Activated B cell treated with CpG ODN at 0.5 μM for 24 hours (primary cell): ENCODE measurements around the gene PKN1. TPM values are rescaled to one million over a fixed set of nuclear protein-coding genes. Genes with fewer than 3 reads are reported as not detected.
"Not testable (repeated sequence)": the region's sequence is repeated elsewhere in the genome, so short reads cannot be mapped to it uniquely, and the experiment has no call there.

Source experiments
- ATAC-seq: fragments of 200-7000 bp; cut with Tn5 transposase; one replicate; pipeline ENCODE4 v1.10.0; 2021; ENCODE audit warnings: low read depth, mild to moderate bottlenecking, moderate library complexity
- CTCF ChIA-PET: fragments of 350-600 bp; sonication (Branson Sonifier 250); formaldehyde crosslinking; loops from one replicate; lab custom pipeline; 2021; ENCODE audit warnings: antibody characterized with exemption; lab: Charles Lee
- POLR2A ChIA-PET: fragments of 350-600 bp; sonication (Branson Sonifier 250); formaldehyde crosslinking; loops from one replicate; lab custom pipeline; 2021; ENCODE audit warnings: antibody characterized with exemption; lab: Charles Lee
- DNase-seq: peaks from one replicate; pipeline ENCODE4 v3.0.0; 2022
- H3K27ac Mint-ChIP-seq: one replicate; pipeline ENCODE4 v1.8.0; 2020; ENCODE audit warnings: mixed read lengths
- H3K27me3 Mint-ChIP-seq: one replicate; pipeline ENCODE4 v1.8.0; 2021; ENCODE audit warnings: mixed read lengths
- H3K36me3 Mint-ChIP-seq: one replicate; pipeline ENCODE4 v1.8.0; 2021; ENCODE audit warnings: low read depth, mixed read lengths
- H3K4me1 Mint-ChIP-seq: one replicate; pipeline ENCODE4 v1.8.0; 2021; ENCODE audit warnings: mixed read lengths
- H3K4me3 Mint-ChIP-seq: one replicate; pipeline ENCODE4 v1.8.0; 2020; ENCODE audit warnings: mild to moderate bottlenecking, mixed read lengths
- H3K9me3 Mint-ChIP-seq: one replicate; pipeline ENCODE4 v1.8.0; 2020; ENCODE audit warnings: mixed read lengths
- intact Hi-C: fragments of 100-400 bp; cut with micrococcal nuclease; formaldehyde crosslinking; loops from one replicate; pipeline ENCODE4 v1.15.1; 2024
- total RNA-seq: library from RNA; stranded (reverse); gene quantifications from 2 replicates; pipeline ENCODE4 v1.2.3, GENCODE V29; 2022
- TF ChIP-seq, protein P1 (sequence below): fragments of 200-600 bp; IDR thresholded peaks from one replicate; pipeline ENCODE4 v1.8.0; 2022; ENCODE audit warnings: antibody characterized with exemption, mild to moderate bottlenecking

PKN1 gene
- total RNA-seq, 1 donor from 2014 or later: 159 TPM

DNA sequence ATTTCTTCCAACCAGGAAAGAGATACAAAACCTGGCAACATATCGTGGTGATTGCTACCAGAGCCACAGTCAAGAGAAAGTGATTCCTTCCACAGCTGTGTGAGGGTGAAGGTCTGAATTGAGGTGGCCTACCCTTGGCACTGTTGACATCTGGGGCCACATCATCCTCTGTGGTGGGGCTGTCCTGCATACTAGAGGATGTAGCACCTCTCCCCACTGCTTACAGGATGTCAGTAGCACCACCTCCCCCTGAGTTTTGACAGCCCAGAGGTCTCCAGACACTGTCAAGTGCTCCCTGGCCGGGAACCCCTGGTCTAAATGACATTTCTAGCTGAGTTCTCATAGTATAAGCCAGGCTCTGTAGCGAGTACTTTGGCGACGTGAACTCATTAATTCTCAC lies 26.6 kb downstream of the PKN1 start:
- no peak for DNase-seq
- Mint-ChIP-seq H3K27ac (no peak overlapping the region), H3K4me1 (no peaks in the 10 kb centered on the region), H3K36me3 (peaks cover 84% of the 10 kb centered on the region), H3K27me3 (no peaks in the 10 kb centered on the region), H3K4me3 (no peak overlapping the region), H3K9me3 (no peaks in the 10 kb centered on the region)
- CTCF ChIA-PET: no interaction called here
- TF ChIP-seq, protein P1, sequence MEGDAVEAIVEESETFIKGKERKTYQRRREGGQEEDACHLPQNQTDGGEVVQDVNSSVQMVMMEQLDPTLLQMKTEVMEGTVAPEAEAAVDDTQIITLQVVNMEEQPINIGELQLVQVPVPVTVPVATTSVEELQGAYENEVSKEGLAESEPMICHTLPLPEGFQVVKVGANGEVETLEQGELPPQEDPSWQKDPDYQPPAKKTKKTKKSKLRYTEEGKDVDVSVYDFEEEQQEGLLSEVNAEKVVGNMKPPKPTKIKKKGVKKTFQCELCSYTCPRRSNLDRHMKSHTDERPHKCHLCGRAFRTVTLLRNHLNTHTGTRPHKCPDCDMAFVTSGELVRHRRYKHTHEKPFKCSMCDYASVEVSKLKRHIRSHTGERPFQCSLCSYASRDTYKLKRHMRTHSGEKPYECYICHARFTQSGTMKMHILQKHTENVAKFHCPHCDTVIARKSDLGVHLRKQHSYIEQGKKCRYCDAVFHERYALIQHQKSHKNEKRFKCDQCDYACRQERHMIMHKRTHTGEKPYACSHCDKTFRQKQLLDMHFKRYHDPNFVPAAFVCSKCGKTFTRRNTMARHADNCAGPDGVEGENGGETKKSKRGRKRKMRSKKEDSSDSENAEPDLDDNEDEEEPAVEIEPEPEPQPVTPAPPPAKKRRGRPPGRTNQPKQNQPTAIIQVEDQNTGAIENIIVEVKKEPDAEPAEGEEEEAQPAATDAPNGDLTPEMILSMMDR: no peak
- no peak for ATAC-seq
- intact Hi-C loops: no loop called here
- POLR2A ChIA-PET: no interaction called here

GRCh38 chr19:14460935-14461334 lies 27.8 kb downstream of the PKN1 start:
- ChIA-PET CTCF (no interaction called here), POLR2A (no interaction called here)
- Mint-ChIP-seq H3K36me3 (peaks cover 82% of the 10 kb centered on the region), H3K4me3 (no peak overlapping the region), H3K27me3 (no peaks in the 10 kb centered on the region), H3K27ac (no peak overlapping the region), H3K4me1 (no peaks in the 10 kb centered on the region), H3K9me3 (no peaks in the 10 kb centered on the region)
- TF ChIP-seq, protein P1: no peak
- no peak for DNase-seq
- no peak for ATAC-seq
- intact Hi-C loops: no loop called here

DNA sequence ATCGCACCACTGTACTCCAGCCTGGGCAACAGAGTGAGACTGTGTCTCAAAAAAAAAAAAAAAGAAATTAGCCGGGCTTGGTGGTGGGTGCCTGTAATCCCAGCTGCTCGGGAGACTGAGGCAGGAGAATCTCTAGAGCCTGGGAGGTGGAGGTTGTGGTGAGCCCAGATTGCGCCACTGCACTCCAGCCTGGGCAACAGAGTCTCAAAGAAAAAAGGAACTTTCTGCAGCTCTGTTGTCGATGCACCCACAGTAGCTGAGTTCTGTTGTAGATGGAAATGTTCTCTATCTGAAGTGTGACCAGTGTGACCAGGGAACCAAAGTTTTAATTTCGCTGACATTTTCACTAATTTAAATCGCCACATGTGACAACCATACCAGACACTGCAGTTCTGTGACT lies 29.3 kb downstream of the PKN1 start:
- POLR2A ChIA-PET, H3K9me3 Mint-ChIP-seq, CTCF ChIA-PET, H3K4me3 Mint-ChIP-seq, intact Hi-C loops, H3K27me3 Mint-ChIP-seq, H3K27ac Mint-ChIP-seq, H3K4me1 Mint-ChIP-seq, DNase-seq, ATAC-seq: not testable (repeated sequence)
- peaks cover 84% of the 10 kb centered on the region for H3K36me3 Mint-ChIP-seq

DNA sequence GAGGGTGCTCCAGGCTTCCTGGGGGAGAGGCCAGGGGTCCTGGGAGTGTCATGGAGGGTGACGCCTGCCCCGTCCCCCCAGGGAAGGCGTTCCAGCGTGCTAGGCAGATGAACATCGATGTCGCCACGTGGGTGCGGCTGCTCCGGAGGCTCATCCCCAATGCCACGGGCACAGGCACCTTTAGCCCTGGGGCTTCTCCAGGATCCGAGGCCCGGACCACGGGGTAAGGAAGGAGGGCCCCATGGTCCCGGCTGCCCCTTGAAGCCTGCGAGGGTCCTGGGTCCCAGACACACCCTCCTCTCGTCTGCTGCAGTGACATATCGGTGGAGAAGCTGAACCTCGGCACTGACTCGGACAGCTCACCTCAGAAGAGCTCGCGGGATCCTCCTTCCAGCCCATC lies 30.6 kb downstream of the PKN1 start:
- POLR2A ChIA-PET: no interaction called here
- no peak for ATAC-seq
- Mint-ChIP-seq H3K4me1 (no peaks in the 10 kb centered on the region), H3K9me3 (no peaks in the 10 kb centered on the region), H3K4me3 (no peak overlapping the region), H3K36me3 (peaks cover 84% of the 10 kb centered on the region), H3K27ac (no peak overlapping the region), H3K27me3 (no peaks in the 10 kb centered on the region)
- no peak for DNase-seq
- TF ChIP-seq, protein P1: no peak
- intact Hi-C loops: no loop called here
- CTCF ChIA-PET: no interaction called here

DNA sequence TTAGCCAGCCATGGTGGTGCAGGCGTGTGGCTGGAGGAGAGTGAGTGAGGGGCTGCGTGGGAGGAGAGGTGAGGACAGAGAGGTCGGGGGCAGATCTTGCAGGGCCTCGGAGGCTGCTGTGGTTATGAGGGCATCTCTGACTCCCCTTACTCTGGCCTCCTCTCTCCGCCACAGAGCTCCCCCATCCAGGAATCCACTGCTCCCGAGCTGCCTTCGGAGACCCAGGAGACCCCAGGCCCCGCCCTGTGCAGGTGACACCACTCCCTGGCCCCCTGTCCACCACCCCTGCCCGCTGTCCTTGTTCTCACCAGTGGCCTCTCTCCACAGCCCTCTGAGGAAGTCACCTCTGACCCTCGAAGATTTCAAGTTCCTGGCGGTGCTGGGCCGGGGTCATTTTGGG lies 34.3 kb downstream of the PKN1 start:
- TF ChIP-seq, protein P1: no peak
- no peak overlapping the region for H3K27ac Mint-ChIP-seq
- no peak for ATAC-seq
- no peak for DNase-seq
- H3K4me1 Mint-ChIP-seq: peaks cover 6% of the 10 kb centered on the region
- H3K36me3 Mint-ChIP-seq: peaks cover 77% of the 10 kb centered on the region
- POLR2A ChIA-PET: interaction anchor here (0.6 kb wide), 3 partner anchors 76 to 946 kb away, joined by 3 to 16 read pairs (median 3); no protein-coding TSS in a partner anchor
- CTCF ChIA-PET: no interaction called here
- no peaks in the 10 kb centered on the region for H3K27me3 Mint-ChIP-seq
- no peak overlapping the region for H3K4me3 Mint-ChIP-seq
- intact Hi-C loops: no loop called here
- H3K9me3 Mint-ChIP-seq: no peaks in the 10 kb centered on the region

- DNase-seq (no peak), ATAC-seq (no peak)
- intact Hi-C loops: no loop called here
- Mint-ChIP-seq H3K4me3 (no peak overlapping the region), H3K4me1 (peaks cover 8% of the 10 kb centered on the region), H3K36me3 (peaks cover 73% of the 10 kb centered on the region), H3K27me3 (peaks cover 3% of the 10 kb centered on the region), H3K27ac (no peak overlapping the region), H3K9me3 (no peaks in the 10 kb centered on the region)
- CTCF ChIA-PET: no interaction called here
- TF ChIP-seq, protein P1: no peak
- POLR2A ChIA-PET: interaction anchor here (0.5 to 0.6 kb wide), 3 partner anchors 33 to 332 kb away, joined by 4 to 16 read pairs (median 6); no protein-coding TSS in a partner anchor
These were observed 34.7 kb downstream of the PKN1 start for GRCh38 chr19:14467816-14468215.
